Osteocyte (in vitro differentiated cells): ENCODE measurements around the gene ANKRD17. TPM values are rescaled to one million over a fixed set of nuclear protein-coding genes. Genes with fewer than 3 reads are reported as not detected.

Source experiments
- DNase-seq: peaks from one replicate; pipeline ENCODE4 v3.0.0; 2021; ENCODE audit warnings: mixed read lengths; ENCODE audit not compliant: unreplicated experiment; ENCODE audit errors: extremely low spot score
- H3K27ac Mint-ChIP-seq: one replicate; pipeline ENCODE4 v1.8.0; 2021; ENCODE audit warnings: mild to moderate bottlenecking, mixed read lengths; ENCODE audit not compliant: unreplicated experiment
- H3K27me3 Mint-ChIP-seq: one replicate; pipeline ENCODE4 v1.8.0; 2021; ENCODE audit warnings: mixed read lengths; ENCODE audit not compliant: unreplicated experiment
- H3K36me3 Mint-ChIP-seq: one replicate; pipeline ENCODE4 v1.8.0; 2021; ENCODE audit warnings: mixed read lengths; ENCODE audit not compliant: unreplicated experiment
- H3K4me1 Mint-ChIP-seq: one replicate; pipeline ENCODE4 v1.8.0; 2021; ENCODE audit warnings: mixed read lengths; ENCODE audit not compliant: unreplicated experiment
- H3K4me3 Mint-ChIP-seq: one replicate; pipeline ENCODE4 v1.8.0; 2021; ENCODE audit warnings: mild to moderate bottlenecking, moderate library complexity, mixed read lengths; ENCODE audit not compliant: unreplicated experiment
- H3K9me3 Mint-ChIP-seq: one replicate; pipeline ENCODE4 v1.8.0; 2021; ENCODE audit warnings: mixed read lengths; ENCODE audit not compliant: unreplicated experiment
- total RNA-seq: library from RNA; stranded (reverse); gene quantifications from 2 replicates; pipeline ENCODE4 v1.2.1, GENCODE V29; 2021
- TF ChIP-seq, protein P1 (sequence below): fragments of 200-600 bp; sonication (generic); IDR thresholded peaks from 2 replicates; pipeline ENCODE4 v1.5.0; 2021; ENCODE audit warnings: antibody characterized with exemption, mild to moderate bottlenecking, moderate library complexity

The ANKRD17 gene
- total RNA-seq, 1 donor from 2014 or later, result 76.0 TPM

DNA sequence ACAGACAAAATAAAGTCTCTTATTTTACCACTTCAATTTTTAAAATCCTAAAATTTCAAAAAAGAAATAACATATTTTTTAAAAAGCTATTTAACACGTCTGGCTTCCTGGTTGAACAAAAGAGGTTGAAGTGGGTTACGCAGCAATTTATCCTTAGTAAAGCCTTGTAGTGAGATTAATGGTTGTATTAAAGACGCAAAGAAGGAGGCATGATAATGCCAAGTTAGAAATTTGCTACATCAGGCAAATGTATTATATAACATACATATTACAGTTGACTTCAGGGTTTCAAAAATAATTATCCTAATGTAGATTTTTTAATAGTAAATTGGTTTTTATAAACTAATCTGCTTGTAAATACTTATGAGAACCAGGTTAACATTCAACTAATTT is 35.3 kb downstream of the ANKRD17 start:
- no peak overlapping the region for H3K27ac Mint-ChIP-seq
- H3K27me3 Mint-ChIP-seq, result no peaks in the 10 kb centered on the region
- peak overlapping the region; percentile 33 for H3K4me3 Mint-ChIP-seq
- no peak for DNase-seq
- H3K36me3 Mint-ChIP-seq, result no peaks in the 10 kb centered on the region
- H3K4me1 Mint-ChIP-seq, result peaks cover 32% of the 10 kb centered on the region
- no peaks in the 10 kb centered on the region for H3K9me3 Mint-ChIP-seq
- TF ChIP-seq, protein P1, sequence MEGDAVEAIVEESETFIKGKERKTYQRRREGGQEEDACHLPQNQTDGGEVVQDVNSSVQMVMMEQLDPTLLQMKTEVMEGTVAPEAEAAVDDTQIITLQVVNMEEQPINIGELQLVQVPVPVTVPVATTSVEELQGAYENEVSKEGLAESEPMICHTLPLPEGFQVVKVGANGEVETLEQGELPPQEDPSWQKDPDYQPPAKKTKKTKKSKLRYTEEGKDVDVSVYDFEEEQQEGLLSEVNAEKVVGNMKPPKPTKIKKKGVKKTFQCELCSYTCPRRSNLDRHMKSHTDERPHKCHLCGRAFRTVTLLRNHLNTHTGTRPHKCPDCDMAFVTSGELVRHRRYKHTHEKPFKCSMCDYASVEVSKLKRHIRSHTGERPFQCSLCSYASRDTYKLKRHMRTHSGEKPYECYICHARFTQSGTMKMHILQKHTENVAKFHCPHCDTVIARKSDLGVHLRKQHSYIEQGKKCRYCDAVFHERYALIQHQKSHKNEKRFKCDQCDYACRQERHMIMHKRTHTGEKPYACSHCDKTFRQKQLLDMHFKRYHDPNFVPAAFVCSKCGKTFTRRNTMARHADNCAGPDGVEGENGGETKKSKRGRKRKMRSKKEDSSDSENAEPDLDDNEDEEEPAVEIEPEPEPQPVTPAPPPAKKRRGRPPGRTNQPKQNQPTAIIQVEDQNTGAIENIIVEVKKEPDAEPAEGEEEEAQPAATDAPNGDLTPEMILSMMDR, result no peak

DNA sequence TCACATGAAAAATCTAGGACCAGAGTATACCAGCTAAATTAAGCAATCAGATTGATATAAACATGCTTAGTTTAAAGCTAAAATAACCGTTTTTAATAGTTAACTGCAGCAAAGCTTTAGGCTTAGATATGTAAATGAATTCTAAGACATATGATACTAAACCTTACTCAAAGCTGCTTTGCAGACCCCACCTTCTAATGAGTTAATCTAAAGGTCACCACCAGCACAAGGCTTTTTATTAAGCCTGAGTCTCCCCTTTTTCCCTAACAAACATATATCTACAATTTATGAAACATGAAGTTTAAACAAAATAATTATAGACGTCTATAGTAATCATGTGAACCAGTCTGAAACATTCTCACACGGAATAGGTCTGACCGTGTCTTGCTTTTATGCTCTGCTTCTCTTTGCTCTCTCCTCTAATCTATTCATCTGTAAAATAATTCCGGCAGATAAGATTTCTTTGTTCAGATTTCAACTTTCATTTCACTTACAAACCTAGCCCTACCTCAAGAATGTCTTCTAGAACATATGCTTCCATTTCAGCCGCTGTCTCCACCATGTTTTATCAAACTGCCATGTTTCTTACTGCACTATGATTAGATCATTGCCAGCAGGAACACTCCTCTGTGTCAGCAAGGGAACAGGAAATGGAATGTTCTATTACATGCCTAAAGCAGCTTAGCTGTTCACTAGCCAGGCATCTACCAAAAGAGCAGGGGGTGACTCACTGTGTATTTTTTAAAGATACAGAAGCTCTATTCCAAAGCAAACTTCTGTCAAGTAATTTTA is 35.9 kb downstream of the ANKRD17 start:
- Mint-ChIP-seq H3K27me3 (no peaks in the 10 kb centered on the region), H3K4me1 (peaks cover 32% of the 10 kb centered on the region), H3K36me3 (no peaks in the 10 kb centered on the region), H3K27ac (no peak overlapping the region), H3K9me3 (no peaks in the 10 kb centered on the region), H3K4me3 (no peak overlapping the region)
- no peak for DNase-seq
- TF ChIP-seq, protein P1, result no peak

DNA sequence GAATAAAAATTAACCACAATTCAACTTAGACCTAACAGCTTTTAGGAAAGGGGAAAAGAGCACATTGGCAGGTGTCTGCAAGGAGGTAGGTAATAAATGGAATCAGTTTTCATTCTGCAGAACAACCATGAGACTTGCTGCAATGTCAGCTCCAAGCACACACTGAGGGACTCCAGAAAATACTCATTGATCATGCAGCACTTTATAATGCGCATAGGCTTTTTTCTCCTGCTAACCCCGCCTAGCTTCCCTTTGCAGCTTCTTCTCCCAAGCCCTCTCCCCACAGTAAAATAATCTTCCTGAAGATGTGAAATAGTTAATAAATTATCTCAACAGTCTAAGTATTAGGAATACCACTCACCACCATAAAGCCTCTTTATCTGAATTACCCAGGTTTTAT is 36.9 kb downstream of the ANKRD17 start:
- TF ChIP-seq, protein P1, result no peak
- Mint-ChIP-seq H3K36me3 (no peaks in the 10 kb centered on the region), H3K27ac (peak overlapping the region; percentile 52), H3K27me3 (no peaks in the 10 kb centered on the region), H3K4me3 (peak overlapping the region; percentile 53), H3K4me1 (peaks cover 32% of the 10 kb centered on the region), H3K9me3 (no peaks in the 10 kb centered on the region)
- DNase-seq, result no peak

DNA sequence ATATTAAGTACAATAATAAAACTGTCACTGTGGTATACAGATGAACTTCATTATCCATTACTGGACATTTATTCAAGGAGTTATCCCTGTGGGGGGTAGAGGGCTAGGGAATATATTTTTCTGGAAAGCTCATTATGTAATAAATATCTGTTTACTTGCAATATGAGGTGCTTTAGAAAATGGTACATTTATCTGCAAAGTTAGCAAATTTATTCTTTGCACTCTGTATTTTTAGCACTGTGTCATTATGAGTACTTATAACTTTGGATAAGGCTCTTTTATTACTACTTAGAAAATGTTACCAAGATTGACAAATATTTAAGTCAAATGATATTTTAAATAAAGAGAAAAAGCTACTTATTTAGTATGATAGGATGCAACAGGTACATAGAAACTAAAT is 37.8 kb downstream of the ANKRD17 start:
- Mint-ChIP-seq H3K4me3 (no peak overlapping the region), H3K27me3 (no peaks in the 10 kb centered on the region), H3K4me1 (peaks cover 32% of the 10 kb centered on the region), H3K9me3 (no peaks in the 10 kb centered on the region), H3K27ac (no peak overlapping the region), H3K36me3 (no peaks in the 10 kb centered on the region)
- TF ChIP-seq, protein P1, result no peak
- DNase-seq, result no peak

DNA sequence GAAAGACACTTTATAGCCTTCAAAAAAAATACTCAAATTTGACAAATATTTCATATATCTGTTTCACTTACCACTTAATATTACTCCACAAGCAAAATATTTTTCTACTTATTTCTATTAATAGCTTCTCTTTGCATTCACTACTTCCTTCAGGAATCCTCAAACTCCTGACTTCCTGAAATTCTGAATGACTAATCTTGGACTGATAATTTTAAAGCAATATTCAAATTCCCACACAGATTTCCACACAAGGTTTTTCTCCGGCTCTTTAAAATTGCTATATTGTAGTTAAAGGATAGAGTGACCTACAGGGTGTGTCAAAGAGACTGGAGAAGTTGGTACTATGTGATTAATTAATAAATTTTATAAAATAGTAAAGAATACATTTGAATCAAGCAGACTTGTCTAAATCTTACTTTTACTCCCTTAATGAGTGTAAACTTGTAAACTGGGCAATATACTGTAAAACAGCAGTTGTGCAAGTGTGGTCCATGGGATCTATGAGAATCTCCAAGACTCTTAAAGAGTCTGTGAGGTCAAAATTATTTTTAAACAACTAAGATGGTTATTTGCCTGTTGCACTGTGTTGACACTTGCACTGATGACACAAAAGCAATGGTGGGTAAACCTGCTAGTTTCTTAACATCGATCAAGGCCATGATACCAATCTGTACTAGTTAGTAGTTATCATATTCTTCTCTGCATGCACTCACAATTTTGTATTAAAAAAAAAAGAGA is 44.5 kb downstream of the ANKRD17 start:
- Mint-ChIP-seq H3K27me3 (no peaks in the 10 kb centered on the region), H3K27ac (peak overlapping the region; percentile 57), H3K9me3 (no peaks in the 10 kb centered on the region), H3K36me3 (no peaks in the 10 kb centered on the region), H3K4me1 (peaks cover 23% of the 10 kb centered on the region), H3K4me3 (no peak overlapping the region)
- TF ChIP-seq, protein P1, result no peak
- DNase-seq, result no peak
